Right lobe of liver (tissue), 6 donors: ENCODE data around the gene LILRA6. TPM values are rescaled to one million over a fixed set of nuclear protein-coding genes. Genes with fewer than 3 reads are reported as not detected.
"Not testable (repeated sequence)": the region's sequence is repeated elsewhere in the genome, so short reads cannot be mapped to it uniquely, and the experiment has no call there.

Experiments
- ATAC-seq, 4 donors: fragments of 200-7000 bp; cut with Tn5 transposase; one replicate each; pipeline ENCODE4 v1.9.1; 2020; ENCODE audit warnings: mild to moderate bottlenecking in 4 of 4, moderate library complexity in 4 of 4
- DNase-seq, 3 donors: peaks; one replicate each; pipeline ENCODE4 v3.0.0-alpha.2; 2020
- H3K27ac ChIP-seq, 3 donors: fragments of 200-600 bp; one replicate each; pipeline ENCODE4 v1.8.0; 2022
- H3K27me3 ChIP-seq, 2 donors: fragments of 200-600 bp; one replicate each; pipeline ENCODE4 v1.8.0; 2022
- H3K36me3 ChIP-seq, 4 donors: fragments of 200-600 bp; sonication (generic) in 1 of 4; one replicate each; pipeline versions ENCODE4 v1.5.1 to v1.8.0; 2017 to 2022; ENCODE audit warnings: control low read depth in 1 of 4
- H3K4me1 ChIP-seq, 4 donors: fragments of 200-600 bp; sonication (generic) in 1 of 4; one replicate each; pipeline versions ENCODE4 v1.5.1 to v1.8.0; 2017 to 2022; ENCODE audit warnings: control low read depth in 1 of 4
- H3K4me3 ChIP-seq, 3 donors: fragments of 200-600 bp; one replicate each; pipeline ENCODE4 v1.8.0; 2022
- H3K9me3 ChIP-seq, 4 donors: fragments of 200-600 bp; sonication (generic) in 1 of 4; one replicate each; pipeline versions ENCODE4 v1.5.1 to v1.8.0; 2017 to 2022; ENCODE audit warnings: control low read depth in 1 of 4
- CTCF ChIP-seq, 4 donors: fragments of 200-600 bp in 3 of 4; fragments of 450-650 bp in 1 of 4; IDR thresholded peaks; one replicate each; pipeline versions ENCODE4 v1.5.1 to v1.8.0; 2016 to 2022; ENCODE audit warnings: antibody characterized with exemption in 4 of 4, mild to moderate bottlenecking in 2 of 4
- POLR2A ChIP-seq: fragments of 450-650 bp; IDR thresholded peaks from one replicate; pipeline ENCODE4 v1.6.1; 2017; ENCODE audit warnings: antibody characterized with exemption, mild to moderate bottlenecking
- WGBS: methylation state at CpG from one replicate; pipeline ENCODE4 v1.1.6; 2018; ENCODE audit warnings: low coverage, low lambda C conversion rate; ENCODE audit not compliant: insufficient coverage; ENCODE audit errors: missing lambda C conversion rate; 5-methylcytosine and 5-hydroxymethylcytosine counted together
- intact Hi-C, 2 donors: fragments of 100-400 bp; cut with DNase I; formaldehyde crosslinking; loops; one replicate each; pipeline versions ENCODE4 v1.11.2 to v1.14.1; 2022
- total RNA-seq, 6 experiments: library from RNA; depleted of rRNA in 2 of 6; stranded (reverse); fragments of >200 nt in 2 of 6; fragmentation: NEBNext Ultra II Directional in 3 of 6; extraction: Animal tissue kit (Norgen Biotek cat#: 25700) in 3 of 6; gene quantifications; one replicate each; pipeline versions ENCODE4 v1.1.0 to v1.2.4, GENCODE V29; 2016 to 2023
- donor health status: DM: no; HTN: yes; CAD: no.
- donor health status: DM: no; HTN: no; CAD: no.
- donor health status: DM: no; HTN: no; CAD: no.
- donor health status: DM: no; HTN: yes; CAD: no.
- donor health status: DM: no; HTN: yes; CAD: no.

LILRA6 gene
- total RNA-seq, 6 experiments from 2014 or later: 0.61 to 4.9 (median 0.98) TPM

GRCh38 chr19:54219702-54220101 lies 22.9 kb downstream of the LILRA6 start:
- H3K4me3 ChIP-seq, intact Hi-C loops, DNase-seq, H3K27ac ChIP-seq, H3K27me3 ChIP-seq, H3K36me3 ChIP-seq, ATAC-seq, H3K4me1 ChIP-seq, H3K9me3 ChIP-seq: not testable (repeated sequence)
- WGBS: 60% methylated on average over 1 of the region's 5 CpGs

GRCh38 chr19:54218960-54219661 lies 23.5 kb downstream of the LILRA6 start:
- peak in 1 of 3 donors; percentile 46 for DNase-seq
- TF ChIP-seq CTCF (IDR thresholded peaks at IDR 0.05): no peak
- TF ChIP-seq POLR2A: no peak
- H3K36me3 ChIP-seq: peaks cover 0 to 3% (median 1%) of the 10 kb centered on the region in 4 donors
- peaks cover 0 to under 1% (median 0%) of the 10 kb centered on the region in 4 donors for H3K4me1 ChIP-seq
- no peak overlapping the region for H3K4me3 ChIP-seq
- intact Hi-C loops: no loop called here
- H3K27ac ChIP-seq: no peak overlapping the region
- 80% methylated on average over 6 of the region's 27 CpGs for WGBS
- H3K9me3 ChIP-seq: no peaks in the 10 kb centered on the region
- no peaks in the 10 kb centered on the region for H3K27me3 ChIP-seq
- no peak for ATAC-seq

GRCh38 chr19:54218259-54218658 lies 24.3 kb downstream of the LILRA6 start:
- H3K9me3 ChIP-seq: no peaks in the 10 kb centered on the region
- H3K4me1 ChIP-seq: peaks cover 0 to 7% (median 0%) of the 10 kb centered on the region in 4 donors
- ATAC-seq (peak in 1 of 4 donors; percentile 3), DNase-seq (no peak)
- no peak overlapping the region for H3K4me3 ChIP-seq
- no peaks in the 10 kb centered on the region for H3K27me3 ChIP-seq
- no CpG with 5 or more reads among the region's 8 CpGs for WGBS
- H3K36me3 ChIP-seq: peaks cover 0 to 3% (median 1%) of the 10 kb centered on the region in 4 donors
- H3K27ac ChIP-seq: no peak overlapping the region
- intact Hi-C loops: no loop called here
- TF ChIP-seq POLR2A: no peak
- no peak for TF ChIP-seq CTCF (IDR thresholded peaks at IDR 0.05)

GRCh38 chr19:54217517-54218247 lies 24.9 kb downstream of the LILRA6 start:
- 51% methylated on average over 3 of the region's 20 CpGs for WGBS
- H3K27me3 ChIP-seq, H3K36me3 ChIP-seq, H3K4me3 ChIP-seq, intact Hi-C loops, H3K27ac ChIP-seq, H3K4me1 ChIP-seq, DNase-seq, H3K9me3 ChIP-seq, ATAC-seq: not testable (repeated sequence)

GRCh38 chr19:54216869-54217268 lies 25.7 kb downstream of the LILRA6 start:
- WGBS: 90% methylated on average over 5 of the region's 9 CpGs
- no peaks in the 10 kb centered on the region for H3K9me3 ChIP-seq
- no peaks in the 10 kb centered on the region for H3K27me3 ChIP-seq
- DNase-seq (no peak), ATAC-seq (peak in 1 of 4 donors; percentile 16)
- intact Hi-C loops: no loop called here
- peaks cover 0 to 7% (median 0%) of the 10 kb centered on the region in 4 donors for H3K4me1 ChIP-seq
- no peak overlapping the region for H3K27ac ChIP-seq
- TF ChIP-seq CTCF (IDR thresholded peaks at IDR 0.05): no peak
- TF ChIP-seq POLR2A: no peak
- no peak overlapping the region for H3K4me3 ChIP-seq
- H3K36me3 ChIP-seq: peaks cover 0 to 3% (median 1%) of the 10 kb centered on the region in 4 donors

GRCh38 chr19:54214734-54215133 lies 27.9 kb downstream of the LILRA6 start:
- H3K4me3 ChIP-seq, DNase-seq, ATAC-seq, H3K9me3 ChIP-seq, intact Hi-C loops, H3K36me3 ChIP-seq, H3K27me3 ChIP-seq, H3K27ac ChIP-seq: not testable (repeated sequence)
- 92% methylated on average over 12 of the region's 19 CpGs for WGBS
- peaks cover 0 to 23% (median 7%) of the 10 kb centered on the region in 4 donors for H3K4me1 ChIP-seq

GRCh38 chr19:54214217-54214616 lies 28.4 kb downstream of the LILRA6 start:
- H3K36me3 ChIP-seq, H3K27me3 ChIP-seq, ATAC-seq, H3K9me3 ChIP-seq, H3K27ac ChIP-seq, intact Hi-C loops, DNase-seq, H3K4me3 ChIP-seq: not testable (repeated sequence)
- 33% methylated on average over 3 of the region's 5 CpGs for WGBS
- peaks cover 0 to 28% (median 10%) of the 10 kb centered on the region in 4 donors for H3K4me1 ChIP-seq
